ENCODE results near the gene CHIT1. TPM values are rescaled to one million over a fixed set of nuclear protein-coding genes. Genes with fewer than 3 reads are reported as not detected.
"Not testable (repeated sequence)": the region's sequence is repeated elsewhere in the genome, so short reads cannot be mapped to it uniquely, and the experiment has no call there.

CHIT1 gene
- polyA plus RNA-seq, 1 donor, result 1.7 TPM

DNA sequence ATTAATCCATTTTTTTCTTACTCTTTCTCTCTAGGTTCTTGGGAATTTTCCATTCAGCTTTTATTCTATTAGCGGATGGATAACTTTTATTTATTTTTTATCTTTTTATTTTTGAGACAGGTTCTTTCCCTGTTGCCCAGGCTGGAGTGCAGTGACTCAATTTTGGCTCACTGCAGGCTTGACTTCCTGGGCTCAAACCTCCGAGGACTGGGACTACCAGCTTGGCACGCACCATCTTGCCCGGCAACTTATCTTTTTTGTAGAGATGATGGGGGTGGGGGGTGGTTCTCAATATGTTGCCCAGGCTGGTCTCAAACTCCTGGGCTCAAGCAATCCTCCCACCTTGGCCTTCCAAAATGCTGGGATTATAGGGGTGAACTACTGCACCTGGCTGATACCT is 36.1 kb upstream of the CHIT1 start:
- DNase-seq, result no peak

DNA sequence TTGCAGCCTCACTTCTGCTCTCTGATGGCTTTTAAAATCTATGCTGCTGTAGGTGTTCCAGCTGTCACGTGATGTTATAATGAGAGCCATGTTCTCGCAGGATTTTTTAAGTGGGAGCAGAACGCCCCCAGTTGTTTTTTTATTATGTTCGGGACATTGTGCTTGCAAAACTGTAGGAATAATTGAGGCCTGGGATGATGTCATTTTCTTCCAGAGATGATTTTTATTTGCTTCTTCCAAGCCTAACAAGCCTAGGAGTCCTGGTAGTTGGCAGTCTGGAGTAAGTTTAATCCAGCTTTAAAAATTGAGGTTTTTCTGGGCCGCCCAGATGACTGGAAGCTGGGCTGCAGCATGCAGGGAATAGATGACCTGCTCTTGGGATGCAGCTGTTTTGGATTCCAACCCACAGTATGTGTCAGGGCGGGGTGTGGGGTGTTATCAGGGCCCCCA is 34.6 kb upstream of the CHIT1 start:
- no peak for DNase-seq

DNA sequence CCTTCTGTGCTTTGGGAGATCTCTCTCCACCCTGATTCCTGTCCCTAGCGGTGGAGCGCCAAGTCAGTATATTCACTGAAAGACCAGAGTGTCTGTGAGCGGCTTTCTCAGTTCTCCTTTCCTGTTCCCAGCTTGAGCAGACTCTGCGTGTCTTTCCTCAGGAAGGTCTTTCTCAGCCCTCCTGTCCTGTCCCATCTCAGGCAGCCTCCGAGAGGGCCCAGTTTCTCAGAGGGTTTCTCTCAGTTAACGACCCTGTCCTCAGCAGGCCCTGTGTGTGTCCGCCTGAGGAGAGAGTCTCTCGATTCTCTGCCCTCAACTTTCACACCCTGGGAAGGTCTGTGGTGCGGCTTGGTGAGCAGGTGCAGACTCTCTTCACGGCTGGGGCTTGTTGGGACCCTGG is 34.0 kb upstream of the CHIT1 start:
- DNase-seq, result no peak

DNA sequence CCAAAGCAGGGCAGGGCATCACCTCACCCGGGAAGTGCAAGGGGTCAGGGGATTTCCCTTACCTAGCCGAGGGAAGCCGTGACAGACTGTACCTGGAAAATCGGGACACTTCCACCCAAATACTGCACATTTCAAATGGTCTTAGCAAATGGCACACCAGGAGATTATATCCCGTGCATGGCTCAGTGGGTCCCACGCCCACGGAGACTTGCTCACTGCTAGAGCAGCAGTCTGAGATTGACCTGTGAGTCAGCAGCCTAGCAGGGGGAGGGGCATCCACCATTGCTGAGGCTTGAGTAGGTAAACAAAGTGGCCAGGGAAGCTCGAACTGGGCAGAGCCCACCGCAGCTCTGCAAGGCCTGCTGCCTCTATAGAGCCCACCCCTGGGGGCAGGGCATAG is 27.2 kb upstream of the CHIT1 start:
- not testable (repeated sequence) for DNase-seq

DNA sequence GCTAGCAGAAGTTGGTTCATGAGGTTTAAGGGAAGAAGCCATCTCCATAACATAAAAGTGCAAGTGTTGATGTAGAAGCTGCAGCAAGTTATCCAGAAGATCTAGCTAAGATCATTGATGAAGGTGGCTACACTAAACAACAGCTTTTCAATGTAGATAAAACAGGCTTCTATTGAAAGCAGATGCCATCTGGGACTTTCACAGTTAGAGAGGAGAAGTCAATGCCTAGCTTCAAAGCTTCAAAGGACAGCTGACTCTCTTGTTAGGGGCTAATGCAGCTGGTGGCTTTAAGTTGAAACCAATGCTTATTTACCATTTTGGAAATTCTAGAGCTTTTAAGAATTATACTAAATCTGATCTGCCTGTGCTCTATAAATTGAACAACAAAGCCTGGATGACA is 25.3 kb upstream of the CHIT1 start:
- DNase-seq, result not testable (repeated sequence)

DNA sequence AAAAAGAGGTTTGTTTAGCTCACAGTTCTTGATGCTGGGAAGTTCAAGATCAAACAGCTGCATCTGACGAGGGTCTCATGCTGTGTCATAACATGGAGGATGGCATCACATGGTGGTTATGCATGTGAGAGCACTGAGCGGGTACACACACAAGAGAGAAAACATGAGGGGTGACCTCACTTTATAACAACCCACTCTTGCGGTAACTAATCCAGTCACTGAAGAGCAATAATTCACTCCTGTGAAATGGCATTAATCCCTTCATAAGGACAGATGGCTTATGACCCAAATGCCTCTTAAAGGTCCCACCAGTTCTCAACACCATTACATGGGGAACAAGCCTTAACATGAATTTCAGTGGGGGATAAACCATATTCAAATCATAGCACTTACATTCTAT is 23.2 kb upstream of the CHIT1 start:
- DNase-seq, result no peak

DNA sequence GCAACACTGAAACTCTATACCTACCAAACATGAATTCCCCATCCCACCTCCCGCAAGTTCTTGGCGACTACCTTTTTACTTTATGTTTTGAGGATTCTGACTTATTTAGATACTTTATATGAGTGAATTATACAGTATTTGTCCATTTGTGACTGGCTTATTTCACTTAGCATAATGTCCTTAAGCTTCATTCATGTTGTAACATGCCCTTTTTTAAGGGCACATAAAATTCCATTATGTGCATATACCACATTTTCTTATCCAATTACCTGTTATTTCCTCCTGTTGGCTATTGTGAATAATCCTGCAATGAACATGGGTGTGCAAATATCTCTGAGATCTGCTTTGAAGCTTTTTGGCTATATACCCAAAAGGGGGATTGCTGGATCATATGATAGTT is 22.0 kb upstream of the CHIT1 start:
- no peak for DNase-seq

DNA sequence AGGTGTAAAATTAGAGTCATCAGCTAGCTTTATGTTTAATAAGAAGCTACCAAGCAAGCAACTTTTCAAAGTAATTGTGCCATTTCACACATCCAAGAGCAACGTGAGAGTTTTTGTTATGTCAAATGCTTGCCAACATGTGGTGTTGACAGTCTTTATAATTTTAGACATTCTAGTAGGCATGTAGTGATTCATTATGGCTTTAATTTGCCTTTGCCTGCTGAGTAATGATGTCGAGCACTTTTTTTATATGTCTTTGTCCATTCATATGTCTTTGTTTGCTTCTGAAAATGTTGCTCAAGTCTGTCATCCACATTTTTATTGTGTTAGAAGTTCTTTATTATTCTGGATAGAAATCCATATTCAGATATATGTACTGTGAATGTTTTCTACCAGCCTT is 21.4 kb upstream of the CHIT1 start:
- no peak for DNase-seq

DNA sequence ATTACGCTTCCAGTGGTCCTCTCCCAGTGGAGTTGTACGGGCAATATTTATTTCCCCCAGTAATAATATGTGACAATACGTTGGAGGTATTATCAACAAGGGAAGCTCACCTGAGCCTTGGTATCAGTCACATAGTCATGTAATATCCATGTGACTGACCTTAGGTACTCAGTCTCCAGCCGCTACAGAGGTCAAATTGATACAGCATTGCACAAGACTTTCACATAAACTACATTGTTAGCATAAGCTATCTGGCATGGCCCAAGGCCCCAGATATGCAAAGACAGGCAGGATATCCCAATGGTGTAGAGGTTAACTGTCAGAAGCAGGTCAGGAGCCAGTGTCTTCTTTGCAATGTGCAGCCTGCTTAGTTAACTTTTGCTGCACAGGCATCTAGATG is 15.3 kb upstream of the CHIT1 start:
- no peak for DNase-seq

DNA sequence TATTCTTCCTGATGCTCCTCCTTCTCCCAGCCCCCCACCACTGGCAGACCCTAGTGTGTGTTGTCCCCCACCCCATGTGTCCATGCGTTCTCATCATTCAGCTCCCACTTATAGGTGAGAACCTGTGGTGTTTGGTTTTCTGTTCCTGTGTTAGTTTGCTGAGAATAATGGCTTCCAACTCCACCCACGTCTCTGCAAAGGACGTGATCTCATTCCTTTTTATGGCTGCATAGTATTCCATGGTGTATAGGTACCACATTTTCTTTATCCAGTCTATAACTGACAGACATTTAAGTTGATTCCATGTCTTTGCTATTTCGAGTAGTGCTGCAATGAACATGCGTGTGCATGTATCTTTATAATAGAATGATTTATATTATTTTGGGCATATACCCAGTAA is 12.2 kb upstream of the CHIT1 start:
- DNase-seq, result not testable (repeated sequence)

DNA sequence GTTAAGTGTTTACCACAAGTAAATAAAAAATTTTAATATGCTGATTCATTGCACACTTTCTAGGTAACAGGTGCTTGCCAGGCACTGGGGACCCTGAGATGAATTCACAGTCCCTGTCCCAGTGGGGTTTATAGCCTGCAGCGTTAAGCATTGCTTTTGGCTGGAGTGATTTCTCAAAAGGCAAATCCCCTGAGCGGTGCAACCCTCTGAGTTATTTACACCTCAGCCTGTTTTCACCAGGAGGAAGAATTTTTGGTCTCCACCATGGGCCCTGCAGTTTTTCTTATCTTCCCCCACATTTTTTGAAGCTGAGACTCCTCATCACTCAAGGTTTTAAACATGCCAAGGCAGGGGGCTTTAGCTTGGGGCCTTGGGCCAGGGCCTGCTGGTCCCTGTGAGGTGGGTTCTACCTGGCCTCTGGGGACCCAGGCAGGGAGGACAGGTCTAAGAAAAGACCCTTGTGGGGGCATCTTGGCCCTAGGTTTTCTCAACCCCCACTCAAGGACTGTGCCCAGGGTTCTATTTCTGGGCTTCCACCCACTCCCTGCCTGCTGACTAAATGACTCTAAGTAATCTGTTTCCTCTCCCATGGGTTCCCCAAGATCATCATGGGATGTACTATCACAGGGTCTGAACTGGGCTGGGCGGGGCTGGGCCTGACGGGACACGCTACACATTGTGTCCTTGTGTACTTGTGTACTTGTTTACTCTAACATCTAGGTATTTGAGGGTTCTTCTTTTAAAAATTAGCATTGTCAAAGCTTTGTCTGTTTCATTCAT is 10.2 kb upstream of the CHIT1 start:
- no peak for DNase-seq

DNA sequence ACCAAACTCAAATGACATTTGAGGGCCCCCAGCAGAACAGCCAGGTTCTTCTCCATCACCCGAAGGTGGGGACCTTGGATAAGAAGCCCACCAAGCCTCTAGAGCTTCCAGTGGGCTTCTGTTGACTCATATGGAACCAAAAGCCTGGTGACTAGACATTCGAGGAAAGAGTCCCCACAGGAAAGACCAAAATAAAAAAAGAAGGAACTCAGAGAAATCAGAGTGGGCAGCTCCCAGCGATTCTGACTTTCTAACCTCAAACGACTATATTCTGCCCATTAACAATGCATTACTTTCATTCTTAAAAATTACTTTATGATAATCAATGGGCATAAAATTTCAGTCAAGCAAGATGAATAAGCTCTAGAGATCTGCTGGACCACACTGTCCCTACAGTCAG is 9.6 kb upstream of the CHIT1 start:
- DNase-seq, result no peak

DNA sequence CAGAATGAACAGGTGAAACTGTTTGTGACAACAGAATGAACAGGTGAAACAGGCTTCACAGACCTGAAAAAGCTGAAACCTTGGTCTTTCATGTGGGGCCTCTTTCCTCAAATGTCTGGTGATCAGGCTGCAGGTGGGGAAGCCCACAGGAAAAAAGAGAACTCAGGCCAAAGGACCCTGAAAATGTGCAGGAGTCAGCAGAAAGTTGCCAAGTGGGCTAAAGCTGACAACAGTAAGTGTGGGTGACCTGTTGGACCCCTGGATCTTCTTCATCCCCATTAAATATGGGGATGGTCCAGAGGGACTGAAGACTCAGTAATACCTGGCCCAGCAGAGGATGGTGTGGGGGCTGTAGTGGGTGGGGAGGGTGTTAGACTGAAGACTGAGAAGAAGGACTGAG is 9.1 kb upstream of the CHIT1 start:
- no peak for DNase-seq

DNA sequence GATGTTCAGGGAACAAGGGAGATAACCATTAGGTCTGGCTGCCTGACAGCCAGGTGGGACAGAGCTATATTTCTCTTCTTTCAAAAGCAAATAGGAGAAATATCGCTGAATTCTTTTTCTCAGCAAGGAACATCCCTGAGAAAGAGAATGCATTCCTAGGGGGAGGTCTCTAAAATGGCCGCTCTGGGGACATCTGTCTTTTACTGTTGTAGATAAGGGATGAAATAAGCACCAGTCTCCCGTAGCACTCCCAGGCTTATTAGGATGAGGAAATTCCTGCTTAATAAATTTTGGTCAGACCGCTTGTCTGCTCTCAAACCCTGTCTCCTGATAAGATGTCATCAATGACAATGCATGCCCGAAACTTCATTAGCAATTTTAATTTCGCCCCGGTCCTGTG is 5.4 kb upstream of the CHIT1 start:
- DNase-seq, result not testable (repeated sequence)

DNA sequence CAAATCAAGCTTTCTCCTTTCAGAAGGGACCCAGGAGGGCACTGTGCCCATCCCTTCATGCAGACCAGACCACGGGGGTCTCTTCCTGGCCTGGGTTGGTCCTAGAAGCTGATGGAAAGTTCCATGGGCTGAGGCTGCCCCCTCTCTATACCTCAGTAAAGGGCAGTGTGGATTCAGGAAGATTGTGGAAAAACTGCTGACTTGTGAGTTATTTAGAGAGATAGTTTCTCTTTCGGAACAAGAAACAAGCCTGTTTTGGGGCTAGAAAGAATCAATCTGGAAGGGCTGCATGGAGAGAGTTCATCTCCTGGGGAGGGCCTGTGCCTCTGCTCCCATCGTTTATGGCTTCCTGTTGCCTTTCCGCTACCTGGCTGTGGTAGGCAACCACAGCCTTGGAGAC is 803 bp downstream of the CHIT1 start:
- DNase-seq, result no peak

DNA sequence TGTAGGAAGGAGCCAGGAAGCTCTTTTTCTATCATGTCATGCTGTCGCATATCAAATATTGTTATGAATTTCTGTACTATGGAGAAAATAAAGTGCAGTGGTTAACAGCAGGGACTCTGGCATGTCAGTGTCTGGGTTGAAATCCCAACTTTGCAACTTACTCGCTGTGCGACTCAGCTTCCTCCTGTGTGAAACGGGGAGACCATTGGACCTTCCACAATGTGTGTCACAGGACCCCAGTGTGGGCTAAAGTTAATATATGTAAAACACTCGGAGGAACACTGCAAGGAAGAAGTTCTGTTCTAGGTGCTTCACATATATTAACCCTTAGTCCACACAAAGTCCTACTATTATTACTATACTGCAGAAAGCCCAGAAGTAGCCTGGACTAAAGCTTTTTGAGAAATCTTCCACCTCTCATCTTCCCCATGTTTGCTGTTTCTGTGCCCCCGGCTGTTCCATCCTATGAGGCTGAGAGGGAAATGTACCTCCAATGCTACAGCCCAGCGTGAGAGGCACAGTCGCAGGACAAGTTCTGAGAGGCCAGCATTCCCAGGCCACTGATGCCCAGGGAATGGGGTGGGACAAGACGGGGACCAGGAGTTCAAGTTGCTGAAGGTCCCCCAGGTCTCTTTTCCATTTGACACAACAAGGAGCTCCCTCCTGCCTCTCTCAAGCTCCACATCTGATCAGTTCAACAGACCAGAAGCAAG is 1.9 kb downstream of the CHIT1 start:
- DNase-seq, result no peak

DNA sequence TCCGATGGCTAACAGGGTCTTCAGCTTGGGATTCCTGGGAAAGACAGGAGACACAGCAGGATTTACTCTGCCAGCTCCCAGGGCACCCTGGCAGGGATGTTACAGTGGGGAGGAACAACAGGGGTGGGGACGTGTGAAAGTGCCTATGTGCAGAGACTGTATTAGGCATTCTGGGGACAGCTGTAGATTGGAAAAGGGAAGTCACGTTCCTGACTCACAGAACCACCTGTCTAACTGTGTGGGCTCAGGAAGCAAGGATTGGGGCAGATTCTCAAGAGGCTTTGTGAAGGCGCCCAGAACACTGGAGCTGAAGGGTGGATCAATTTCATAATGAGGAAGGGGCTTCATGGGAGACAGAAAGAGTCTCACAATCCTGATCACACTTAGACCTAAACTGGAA is 4.4 kb downstream of the CHIT1 start:
- DNase-seq, result no peak

DNA sequence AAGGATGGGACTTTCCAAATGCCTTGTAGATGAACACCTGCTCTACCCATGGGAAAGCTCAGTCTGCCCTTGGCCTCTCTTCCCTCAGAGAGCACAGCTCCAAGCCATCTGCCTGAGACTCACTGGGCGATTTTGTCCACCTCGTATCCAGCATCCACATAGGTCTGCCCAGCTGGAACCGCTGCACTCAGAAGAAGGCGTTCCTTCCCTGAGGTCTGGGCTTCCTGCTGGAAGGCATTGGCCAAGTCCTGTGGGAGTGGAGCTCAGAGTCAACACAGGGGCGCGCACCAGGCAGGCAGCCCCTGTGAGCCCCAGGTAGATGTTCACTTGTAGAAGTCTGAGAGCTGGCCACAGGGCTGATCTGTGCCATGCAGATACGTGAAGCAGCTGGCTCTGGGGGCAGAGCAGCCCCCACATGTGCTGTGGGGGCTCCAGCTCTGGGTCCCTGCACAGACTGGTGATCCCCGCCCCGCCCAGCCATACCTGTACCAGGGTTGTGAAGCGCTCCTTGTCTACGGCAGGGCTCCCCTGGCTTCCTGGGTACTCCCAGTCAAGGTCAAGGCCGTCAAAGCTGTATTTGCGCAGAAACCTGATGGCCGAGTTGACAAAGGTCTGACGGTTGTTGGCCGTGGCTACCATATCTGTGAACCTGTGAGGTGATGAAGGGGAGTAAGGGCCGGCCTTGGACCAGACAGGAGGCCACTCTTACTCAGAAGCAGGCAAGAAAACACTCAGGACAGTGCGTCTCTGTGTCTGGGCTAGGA is 6.3 kb downstream of the CHIT1 start:
- no peak for DNase-seq

DNA sequence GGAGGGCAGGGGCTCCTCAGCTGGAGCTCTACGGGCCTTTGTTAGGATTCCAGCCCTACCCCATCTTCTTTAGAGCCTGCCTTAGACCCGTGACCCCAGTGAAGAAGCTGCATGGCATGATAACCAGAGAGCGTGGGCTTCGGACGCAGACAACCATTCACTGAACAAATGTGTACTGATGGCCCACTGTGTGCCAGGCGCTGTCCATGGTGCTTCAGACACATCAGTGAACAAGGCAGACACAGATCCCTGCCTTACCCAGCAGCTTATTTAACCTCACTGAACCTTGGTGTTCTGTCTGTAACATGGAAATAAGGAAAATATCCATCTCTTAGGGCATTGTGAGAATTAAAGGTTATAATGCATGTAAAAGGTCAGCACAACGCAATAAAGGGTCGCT is 9.5 kb downstream of the CHIT1 start:
- DNase-seq, result no peak

DNA sequence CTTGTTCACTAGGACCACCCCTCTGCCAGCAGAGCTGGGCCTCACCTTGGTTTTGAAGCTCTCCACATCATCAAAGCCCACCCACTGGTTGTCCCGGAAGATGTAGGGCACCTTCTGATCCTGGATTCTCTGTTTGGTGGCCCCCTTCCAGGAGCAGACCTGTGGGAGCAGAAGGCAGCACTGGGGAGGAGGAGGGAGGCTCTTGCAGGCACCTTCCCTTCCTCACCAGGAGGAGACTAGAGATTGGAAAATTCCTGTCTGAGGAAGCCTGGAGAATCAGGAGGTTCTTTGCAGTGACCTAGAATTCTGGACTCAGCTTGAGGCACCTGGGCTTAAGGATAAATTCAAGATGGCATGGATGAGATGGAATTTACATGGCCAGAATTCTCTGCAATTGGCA is 10.3 kb downstream of the CHIT1 start:
- DNase-seq, result no peak

DNA sequence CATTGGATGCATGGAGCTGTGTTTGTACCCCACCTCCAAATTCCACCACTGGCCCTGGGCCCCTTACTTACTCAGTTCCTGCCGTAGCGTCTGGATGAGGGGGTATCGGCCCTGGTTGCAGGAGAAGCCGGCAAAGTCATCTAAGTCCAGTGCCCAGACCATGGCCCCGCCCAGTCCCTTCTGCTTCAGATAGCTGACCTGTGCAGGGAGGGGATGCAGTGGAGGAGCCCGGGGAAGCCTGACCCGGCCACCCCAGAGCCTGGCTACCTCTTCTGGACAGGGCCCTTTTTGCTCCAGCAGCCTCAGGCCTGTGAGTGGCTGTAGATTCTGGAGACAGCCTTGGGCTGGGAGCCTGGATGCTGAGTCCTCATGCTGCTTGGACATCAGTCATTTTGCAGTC is 11.8 kb downstream of the CHIT1 start:
- no peak for DNase-seq

DNA sequence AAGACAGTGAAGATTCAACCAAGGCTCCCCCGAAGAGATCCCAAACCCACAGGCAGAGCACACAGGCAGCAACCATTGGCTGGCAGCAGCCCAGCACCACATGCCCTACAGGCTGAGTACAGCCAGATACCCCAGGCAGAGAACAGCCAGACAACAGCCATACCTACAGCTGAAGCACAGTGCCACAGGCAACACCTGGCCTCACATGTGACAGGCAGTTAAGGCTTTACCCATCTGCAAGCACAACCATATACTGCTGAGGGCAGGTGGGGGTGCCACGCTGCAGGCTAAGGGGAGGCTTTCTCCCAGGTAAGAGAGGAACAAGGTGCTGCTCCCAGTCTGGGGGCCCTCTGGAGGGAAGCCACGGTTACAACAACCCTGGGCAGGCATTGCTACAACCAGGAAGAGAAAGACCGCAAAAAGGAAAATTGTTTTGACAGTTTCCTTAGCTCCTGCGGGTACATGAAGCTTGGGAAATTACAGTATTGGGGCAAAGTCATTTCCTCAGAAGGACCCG is 12.3 kb downstream of the CHIT1 start:
- no peak for DNase-seq

Measured in hindlimb muscle (tissue), 1 donor.